IPS-18a (cell line): Measurements from ENCODE around the gene ZMAT3.

Experiments
- H3K27ac ChIP-seq: one replicate; pipeline ENCODE4 v1.5.1; 2013; ENCODE audit warnings: low read length
- H3K27me3 ChIP-seq: one replicate; pipeline ENCODE4 v1.6.1; 2013; ENCODE audit warnings: mild to moderate bottlenecking, low read length; ENCODE audit not compliant: control insufficient read depth, insufficient read depth
- H3K36me3 ChIP-seq: one replicate; pipeline ENCODE4 v1.6.1; 2013; ENCODE audit warnings: low read depth, low read length; ENCODE audit not compliant: control insufficient read depth
- H3K4me1 ChIP-seq: one replicate; pipeline ENCODE4 v1.6.1; 2013; ENCODE audit warnings: low read depth, low read length; ENCODE audit not compliant: control insufficient read depth
- H3K4me3 ChIP-seq: one replicate; pipeline ENCODE4 v1.5.1; 2013; ENCODE audit warnings: low read length
- H3K9ac ChIP-seq: one replicate; pipeline ENCODE4 v1.6.1; 2013; ENCODE audit warnings: mild to moderate bottlenecking, low read length, moderate library complexity
- H3K9me3 ChIP-seq: one replicate; pipeline ENCODE4 v1.6.1; 2013; ENCODE audit warnings: low read depth, low read length; ENCODE audit not compliant: control insufficient read depth

The ZMAT3 gene

GRCh38 chr3:178975320-178975719 is 96.3 kb downstream of the ZMAT3 start:
- Histone ChIP-seq H3K27ac (no peak overlapping the region), H3K4me1 (no peaks in the 10 kb centered on the region), H3K9me3 (no peaks in the 10 kb centered on the region), H3K9ac (no peak overlapping the region), H3K4me3 (no peak overlapping the region), H3K27me3 (no peaks in the 10 kb centered on the region), H3K36me3 (no peaks in the 10 kb centered on the region)

- Histone ChIP-seq H3K9me3 (no peaks in the 10 kb centered on the region), H3K27me3 (no peaks in the 10 kb centered on the region), H3K4me3 (no peak overlapping the region), H3K9ac (no peak overlapping the region), H3K4me1 (peaks cover 6% of the 10 kb centered on the region), H3K27ac (no peak overlapping the region), H3K36me3 (no peaks in the 10 kb centered on the region)
Observed at GRCh38 chr3:178971614-178972013, 100.0 kb downstream of the ZMAT3 start.

GRCh38 chr3:178969004-178969700 is 102.5 kb downstream of the ZMAT3 start:
- H3K27ac ChIP-seq: no peak overlapping the region
- no peak overlapping the region for H3K9ac ChIP-seq
- H3K4me3 ChIP-seq: no peak overlapping the region
- H3K27me3 ChIP-seq: no peaks in the 10 kb centered on the region
- H3K4me1 ChIP-seq: peaks cover 7% of the 10 kb centered on the region
- no peaks in the 10 kb centered on the region for H3K36me3 ChIP-seq
- H3K9me3 ChIP-seq: no peaks in the 10 kb centered on the region
